ENCODE results near the gene SCML1. TPM values are rescaled to one million over a fixed set of nuclear protein-coding genes. Genes with fewer than 3 reads are reported as not detected.

SCML1 gene
- total and polyA plus RNA-seq, 10 of the 15 experiments (the other 5 are each of a cell fraction or from before 2014, with no cell fraction given) = 0.62 to 48.3 (median 1.6) TPM

DNA sequence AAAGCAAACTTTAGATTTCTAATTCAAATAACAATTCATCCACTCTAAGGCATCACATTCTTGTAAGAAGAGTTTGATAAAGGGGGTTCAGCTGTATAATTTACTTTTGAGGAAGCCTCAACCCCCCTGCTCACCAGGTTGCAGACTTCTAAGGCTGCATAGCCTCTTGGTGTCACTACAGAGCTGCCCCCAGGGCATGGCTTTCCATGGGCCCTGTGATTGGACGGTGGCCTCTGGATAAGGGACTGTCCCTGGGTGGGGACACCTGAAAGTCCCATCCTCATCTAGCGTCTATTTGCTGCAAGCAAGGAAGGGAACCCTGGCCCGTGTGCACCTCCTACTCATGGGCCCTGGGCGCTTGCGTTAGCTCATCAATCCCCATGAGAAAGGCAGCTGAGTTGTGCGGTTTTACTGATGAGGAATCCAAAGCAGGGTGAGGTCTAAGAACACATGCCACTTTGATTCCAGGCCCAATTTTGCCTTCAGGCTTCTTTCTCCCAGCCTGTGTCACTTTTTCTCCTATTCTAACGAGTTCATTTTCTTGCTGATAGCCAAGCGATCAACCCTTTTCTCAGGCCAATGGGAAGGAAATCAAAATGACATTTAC is 51.8 kb downstream of the SCML1 start:
- no peaks in the 10 kb centered on the region for H3K9me3 ChIP-seq (replicated peaks; ENCODE audit: control insufficient read depth, insufficient read depth, low read length)
- in situ Hi-C loops (cut with MboI) (no loop called here), intact Hi-C loops (cut with micrococcal nuclease; ENCODE audit: unreplicated experiment) (loop anchor here (2.0 kb wide), 1 partner anchor 590 kb away; no protein-coding TSS in a partner anchor)
- ChIA-PET CTCF (interaction anchor here (0.7 to 1.3 kb wide), 4 partner anchors 10 to 588 kb away, joined by 3 to 4 read pairs (median 3); no protein-coding TSS in a partner anchor), SMC1A (ENCODE audit: uncharacterized antibody, unreplicated experiment) (no interaction called here), POLR2A (no interaction called here), RAD21 (ENCODE audit: unreplicated experiment) (no interaction called here)
- no peak overlapping the region for H3K4me2 ChIP-seq (ENCODE audit: control insufficient read depth, insufficient read depth)
- 32% methylated on average over 8 of the region's 8 CpGs for WGBS (ENCODE audit: insufficient coverage, insufficient replicate concordance, low lambda C conversion rate, missing lambda C conversion rate)
- H3K27ac ChIP-seq (ENCODE audit: control insufficient read depth, insufficient read depth) = no peak overlapping the region
- H3K27me3 ChIP-seq (replicated peaks in 1 of 2; ENCODE audit: control insufficient read depth in 2 of 2, insufficient read depth in 2 of 2, low read length in 1 of 2) = no peaks in the 10 kb centered on the region
- DNase-seq (ENCODE audit: low read depth, low spot score) = no peak
- TF ChIP-seq IRF3 (IDR thresholded peaks at IDR 0.05) (no peak), ASH2L (IDR thresholded peaks at IDR 0.05; ENCODE audit: borderline replicate concordance, low read depth) (no peak), BHLHE40 (IDR thresholded peaks at IDR 0.05; ENCODE audit: borderline replicate concordance in 1 of 2, low read depth in 2 of 2, low read length in 1 of 2) (no peak), TBL1XR1 (IDR thresholded peaks at IDR 0.05; ENCODE audit: low read depth, low read length) (no peak), NFXL1 (IDR thresholded peaks at IDR 0.05; ENCODE audit: borderline replicate concordance) (no peak), EP300 (IDR thresholded peaks at IDR 0.05; ENCODE audit: borderline replicate concordance in 1 of 2, control insufficient read depth in 1 of 2, low read depth in 2 of 2, low read length in 2 of 2) (no peak), BACH1 (IDR thresholded peaks at IDR 0.05; ENCODE audit: borderline replicate concordance) (no peak), RELB (IDR thresholded peaks at IDR 0.05; ENCODE audit: low read depth) (no peak)
- TF ChIP-seq, protein P1, sequence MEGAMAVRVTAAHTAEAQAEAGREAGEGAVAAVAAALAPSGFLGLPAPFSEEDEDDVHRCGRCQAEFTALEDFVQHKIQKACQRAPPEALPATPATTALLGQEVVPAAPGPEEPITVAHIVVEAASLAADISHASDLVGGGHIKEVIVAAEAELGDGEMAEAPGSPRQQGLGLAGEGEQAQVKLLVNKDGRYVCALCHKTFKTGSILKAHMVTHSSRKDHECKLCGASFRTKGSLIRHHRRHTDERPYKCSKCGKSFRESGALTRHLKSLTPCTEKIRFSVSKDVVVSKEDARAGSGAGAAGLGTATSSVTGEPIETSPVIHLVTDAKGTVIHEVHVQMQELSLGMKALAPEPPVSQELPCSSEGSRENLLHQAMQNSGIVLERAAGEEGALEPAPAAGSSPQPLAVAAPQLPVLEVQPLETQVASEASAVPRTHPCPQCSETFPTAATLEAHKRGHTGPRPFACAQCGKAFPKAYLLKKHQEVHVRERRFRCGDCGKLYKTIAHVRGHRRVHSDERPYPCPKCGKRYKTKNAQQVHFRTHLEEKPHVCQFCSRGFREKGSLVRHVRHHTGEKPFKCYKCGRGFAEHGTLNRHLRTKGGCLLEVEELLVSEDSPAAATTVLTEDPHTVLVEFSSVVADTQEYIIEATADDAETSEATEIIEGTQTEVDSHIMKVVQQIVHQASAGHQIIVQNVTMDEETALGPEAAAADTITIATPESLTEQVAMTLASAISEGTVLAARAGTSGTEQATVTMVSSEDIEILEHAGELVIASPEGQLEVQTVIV (IDR thresholded peaks at IDR 0.05; ENCODE audit: borderline replicate concordance, partially characterized antibody) = no peak
- TF ChIP-seq, protein P2, sequence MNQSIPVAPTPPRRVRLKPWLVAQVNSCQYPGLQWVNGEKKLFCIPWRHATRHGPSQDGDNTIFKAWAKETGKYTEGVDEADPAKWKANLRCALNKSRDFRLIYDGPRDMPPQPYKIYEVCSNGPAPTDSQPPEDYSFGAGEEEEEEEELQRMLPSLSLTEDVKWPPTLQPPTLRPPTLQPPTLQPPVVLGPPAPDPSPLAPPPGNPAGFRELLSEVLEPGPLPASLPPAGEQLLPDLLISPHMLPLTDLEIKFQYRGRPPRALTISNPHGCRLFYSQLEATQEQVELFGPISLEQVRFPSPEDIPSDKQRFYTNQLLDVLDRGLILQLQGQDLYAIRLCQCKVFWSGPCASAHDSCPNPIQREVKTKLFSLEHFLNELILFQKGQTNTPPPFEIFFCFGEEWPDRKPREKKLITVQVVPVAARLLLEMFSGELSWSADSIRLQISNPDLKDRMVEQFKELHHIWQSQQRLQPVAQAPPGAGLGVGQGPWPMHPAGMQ (IDR thresholded peaks at IDR 0.05; ENCODE audit: borderline replicate concordance) = no peak
- H3K36me3 ChIP-seq (ENCODE audit: control insufficient read depth in 2 of 2, insufficient read depth in 2 of 2, low read length in 1 of 2) = no peaks in the 10 kb centered on the region
- no TSS peak for BruUV-seq (replicated peaks)
- no peaks in the 10 kb centered on the region for H4K20me1 ChIP-seq (ENCODE audit: control insufficient read depth, insufficient read depth)
- no peak for ATAC-seq
- FAIRE-seq = no peak
- no peak overlapping the region for H3K4me3 ChIP-seq
- H3K4me1 ChIP-seq (ENCODE audit: control insufficient read depth, insufficient read depth, low read length) = no peaks in the 10 kb centered on the region
- no peak overlapping the region for H3K9ac ChIP-seq (ENCODE audit: control insufficient read depth, insufficient read depth, low read length)
- H2AFZ ChIP-seq (ENCODE audit: control insufficient read depth, low read depth, low read length) = no peak overlapping the region
- H3K79me2 ChIP-seq (ENCODE audit: control insufficient read depth, insufficient read depth, low read length) = no peaks in the 10 kb centered on the region
